Endodermal cell (in vitro differentiated cells): ENCODE data around the gene MTHFD2L. TPM values are rescaled to one million over a fixed set of nuclear protein-coding genes. Genes with fewer than 3 reads are reported as not detected.

Experiments used
- DNase-seq: peaks from one replicate; pipeline ENCODE4 v3.0.0-alpha.2; 2017
- H3K27ac ChIP-seq: 2 replicates; pipeline ENCODE4 v1.5.1; 2013; ENCODE audit warnings: mild to moderate bottlenecking, low read depth, low read length, moderate library complexity
- H3K27me3 ChIP-seq: 2 replicates; pipeline ENCODE4 v1.6.1; 2013; ENCODE audit warnings: mild to moderate bottlenecking, low read length, moderate library complexity; ENCODE audit not compliant: insufficient read depth, control insufficient read depth, poor library complexity, severe bottlenecking
- H3K36me3 ChIP-seq: 2 replicates; pipeline ENCODE4 v1.7.0; 2013; ENCODE audit warnings: mild to moderate bottlenecking, low read length, moderate library complexity; ENCODE audit not compliant: control insufficient read depth, insufficient read depth
- H3K4me1 ChIP-seq: one replicate; pipeline ENCODE4 v1.7.0; 2013; ENCODE audit warnings: low read length; ENCODE audit not compliant: control insufficient read depth, insufficient read depth
- H3K4me3 ChIP-seq: 2 replicates; pipeline ENCODE4 v1.5.1; 2013; ENCODE audit warnings: mild to moderate bottlenecking, low read length, moderate library complexity
- H3K9ac ChIP-seq: 2 replicates; pipeline ENCODE4 v1.6.1; 2013; ENCODE audit warnings: mild to moderate bottlenecking, low read length, moderate library complexity; ENCODE audit not compliant: poor library complexity, severe bottlenecking; ENCODE audit errors: extremely low read depth
- H3K9me3 ChIP-seq: 2 replicates; pipeline ENCODE4 v1.6.1; 2013; ENCODE audit warnings: mild to moderate bottlenecking, low read length, moderate library complexity; ENCODE audit not compliant: control insufficient read depth
- H3K27ac Mint-ChIP-seq: 2 replicates; pipeline ENCODE4 v1.8.0; 2020; ENCODE audit warnings: mixed read lengths
- H3K27me3 Mint-ChIP-seq: 2 replicates; pipeline ENCODE4 v1.8.0; 2021; ENCODE audit warnings: mild to moderate bottlenecking, mixed read lengths; ENCODE audit not compliant: insufficient read depth
- H3K36me3 Mint-ChIP-seq: 2 replicates; pipeline ENCODE4 v1.8.0; 2020; ENCODE audit warnings: low read depth, mixed read lengths
- H3K4me1 Mint-ChIP-seq: 2 replicates; pipeline ENCODE4 v1.8.0; 2020; ENCODE audit warnings: mixed read lengths
- H3K4me3 Mint-ChIP-seq: 2 replicates; pipeline ENCODE4 v1.8.0; 2020; ENCODE audit warnings: mild to moderate bottlenecking, moderate library complexity, mixed read lengths
- H3K9me3 Mint-ChIP-seq: 2 replicates; pipeline ENCODE4 v1.8.0; 2020; ENCODE audit warnings: mild to moderate bottlenecking, mixed read lengths
- WGBS, 2 experiments: methylation state at CpG; one replicate each; pipeline versions ENCODE4 v1.1.5 to v1.1.7; 2013; ENCODE audit warnings: missing lambda C conversion rate in 2 of 2, mixed read lengths in 1 of 2; ENCODE audit not compliant: insufficient coverage in 1 of 2, insufficient read length in 1 of 2; 5-methylcytosine and 5-hydroxymethylcytosine counted together
- total RNA-seq, 2 donors: library from RNA; stranded (reverse); fragmentation: NEBNext Ultra II Directional in 1 of 2; extraction: Animal tissue kit (Norgen Biotek cat#: 25700) in 1 of 2; gene quantifications; 2 replicates in 1 of 2; 3 replicates in 1 of 2; pipeline ENCODE4 v1.2.1, GENCODE V29; 2021
- TF ChIP-seq, protein P1 (sequence below): fragments of 200-600 bp; sonication (generic); conservative IDR thresholded peaks from 2 replicates; pipeline ENCODE4 v1.5.0; 2021; ENCODE audit warnings: antibody characterized with exemption, mild to moderate bottlenecking

The MTHFD2L gene
- total RNA-seq, 2 donors from 2014 or later = 10.4 to 11.5 TPM

DNA sequence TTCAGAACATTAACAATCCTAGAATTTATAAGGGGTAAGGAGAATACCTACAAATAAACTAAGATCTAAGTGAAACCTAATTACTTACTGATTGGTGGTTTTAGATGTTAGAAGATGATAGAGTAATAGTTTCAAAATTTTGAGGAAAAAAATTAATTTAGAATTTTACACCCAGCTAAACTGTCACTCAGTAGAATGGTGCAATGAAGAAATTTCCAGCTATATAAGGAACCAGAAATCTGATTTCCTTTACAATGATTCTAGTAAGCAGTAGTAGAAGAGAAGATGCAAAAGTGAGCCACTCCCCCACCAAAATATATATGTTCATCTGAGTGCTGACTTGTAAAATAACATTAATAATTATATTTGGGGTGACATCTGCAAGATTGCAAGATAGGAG is 95.0 kb downstream of the MTHFD2L start:
- H3K9me3 Mint-ChIP-seq = peaks cover 12% of the 10 kb centered on the region
- Histone ChIP-seq H3K27ac (no peak overlapping the region), H3K9ac (no peak overlapping the region), H3K9me3 (peaks cover 18% of the 10 kb centered on the region), H3K36me3 (no peaks in the 10 kb centered on the region), H3K4me3 (no peak overlapping the region), H3K4me1 (no peaks in the 10 kb centered on the region), H3K27me3 (no peaks in the 10 kb centered on the region)
- TF ChIP-seq, protein P1, sequence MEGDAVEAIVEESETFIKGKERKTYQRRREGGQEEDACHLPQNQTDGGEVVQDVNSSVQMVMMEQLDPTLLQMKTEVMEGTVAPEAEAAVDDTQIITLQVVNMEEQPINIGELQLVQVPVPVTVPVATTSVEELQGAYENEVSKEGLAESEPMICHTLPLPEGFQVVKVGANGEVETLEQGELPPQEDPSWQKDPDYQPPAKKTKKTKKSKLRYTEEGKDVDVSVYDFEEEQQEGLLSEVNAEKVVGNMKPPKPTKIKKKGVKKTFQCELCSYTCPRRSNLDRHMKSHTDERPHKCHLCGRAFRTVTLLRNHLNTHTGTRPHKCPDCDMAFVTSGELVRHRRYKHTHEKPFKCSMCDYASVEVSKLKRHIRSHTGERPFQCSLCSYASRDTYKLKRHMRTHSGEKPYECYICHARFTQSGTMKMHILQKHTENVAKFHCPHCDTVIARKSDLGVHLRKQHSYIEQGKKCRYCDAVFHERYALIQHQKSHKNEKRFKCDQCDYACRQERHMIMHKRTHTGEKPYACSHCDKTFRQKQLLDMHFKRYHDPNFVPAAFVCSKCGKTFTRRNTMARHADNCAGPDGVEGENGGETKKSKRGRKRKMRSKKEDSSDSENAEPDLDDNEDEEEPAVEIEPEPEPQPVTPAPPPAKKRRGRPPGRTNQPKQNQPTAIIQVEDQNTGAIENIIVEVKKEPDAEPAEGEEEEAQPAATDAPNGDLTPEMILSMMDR = no peak
- no peaks in the 10 kb centered on the region for H3K36me3 Mint-ChIP-seq
- no peaks in the 10 kb centered on the region for H3K27me3 Mint-ChIP-seq
- no peak for DNase-seq
- no peaks in the 10 kb centered on the region for H3K4me1 Mint-ChIP-seq
- no peak overlapping the region for H3K4me3 Mint-ChIP-seq
- H3K27ac Mint-ChIP-seq = no peak overlapping the region

DNA sequence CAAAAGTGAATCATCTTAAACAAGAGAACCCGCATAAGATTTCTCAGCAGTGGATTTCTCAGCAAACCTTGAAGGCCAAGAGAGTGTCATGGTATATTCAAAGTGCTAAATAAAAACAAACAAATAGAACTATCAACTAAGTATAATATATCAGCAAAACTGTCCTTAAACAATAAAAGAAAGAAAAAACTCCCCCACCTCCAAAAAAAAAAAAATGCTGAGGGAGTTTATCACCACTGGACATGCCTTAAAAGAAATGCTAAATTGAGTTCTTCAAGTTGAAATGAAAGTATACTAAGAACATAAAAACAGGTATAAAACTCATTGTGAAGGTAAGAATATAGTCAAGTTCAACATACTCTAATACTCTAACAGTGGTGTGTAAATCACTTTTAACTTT is 96.5 kb downstream of the MTHFD2L start:
- Mint-ChIP-seq H3K36me3 (no peaks in the 10 kb centered on the region), H3K27ac (no peak overlapping the region), H3K4me3 (no peak overlapping the region), H3K4me1 (no peaks in the 10 kb centered on the region), H3K27me3 (no peaks in the 10 kb centered on the region), H3K9me3 (peaks cover 12% of the 10 kb centered on the region)
- TF ChIP-seq, protein P1 = no peak
- peaks cover 18% of the 10 kb centered on the region for H3K9me3 ChIP-seq
- no peak overlapping the region for H3K4me3 ChIP-seq
- no peak overlapping the region for H3K27ac ChIP-seq
- H3K27me3 ChIP-seq = no peaks in the 10 kb centered on the region
- no peak overlapping the region for H3K9ac ChIP-seq
- 70% methylated on average over 1 of the region's 1 CpG; no CpG with 5 or more reads in 1 of the 2 experiments for WGBS, 2 experiments
- DNase-seq = no peak
- no peaks in the 10 kb centered on the region for H3K4me1 ChIP-seq
- H3K36me3 ChIP-seq = no peaks in the 10 kb centered on the region

DNA sequence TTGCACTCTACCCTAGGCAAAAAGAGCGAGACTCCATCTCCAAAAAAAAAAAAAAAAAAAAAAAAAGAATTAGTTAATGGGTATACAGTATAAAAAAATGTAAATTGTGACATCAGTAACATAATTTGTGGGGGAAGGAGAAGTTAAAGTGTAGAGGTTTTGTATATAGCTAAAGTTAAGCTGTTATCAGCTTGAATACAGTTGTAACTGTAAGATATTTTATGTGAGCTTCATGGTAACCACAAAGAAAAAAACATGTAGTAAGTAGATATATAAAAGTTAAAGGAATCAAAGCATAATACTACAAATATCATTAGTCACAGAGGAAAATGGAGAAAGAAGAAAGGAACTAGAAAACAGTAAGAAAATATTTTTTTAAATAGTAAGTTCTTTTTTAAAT is 97.2 kb downstream of the MTHFD2L start:
- whole genome bisulfite sequencing, 2 experiments = no CpG with 5 or more reads among the region's 1 CpG
- Mint-ChIP-seq H3K4me3 (no peak overlapping the region), H3K36me3 (no peaks in the 10 kb centered on the region), H3K4me1 (no peaks in the 10 kb centered on the region), H3K27me3 (no peaks in the 10 kb centered on the region), H3K27ac (no peak overlapping the region), H3K9me3 (peaks cover 12% of the 10 kb centered on the region)
- Histone ChIP-seq H3K27ac (no peak overlapping the region), H3K36me3 (no peaks in the 10 kb centered on the region), H3K9me3 (peaks cover 18% of the 10 kb centered on the region), H3K4me3 (no peak overlapping the region), H3K9ac (no peak overlapping the region), H3K4me1 (peaks cover 5% of the 10 kb centered on the region), H3K27me3 (no peaks in the 10 kb centered on the region)
- TF ChIP-seq, protein P1 = no peak
- no peak for DNase-seq
